ENCODE measurements around the gene DYSF.

Gene DYSF

GRCh38 chr2:71457123-71457915, 4.0 kb downstream of the DYSF start:
- no peak for DNase-seq

DNA sequence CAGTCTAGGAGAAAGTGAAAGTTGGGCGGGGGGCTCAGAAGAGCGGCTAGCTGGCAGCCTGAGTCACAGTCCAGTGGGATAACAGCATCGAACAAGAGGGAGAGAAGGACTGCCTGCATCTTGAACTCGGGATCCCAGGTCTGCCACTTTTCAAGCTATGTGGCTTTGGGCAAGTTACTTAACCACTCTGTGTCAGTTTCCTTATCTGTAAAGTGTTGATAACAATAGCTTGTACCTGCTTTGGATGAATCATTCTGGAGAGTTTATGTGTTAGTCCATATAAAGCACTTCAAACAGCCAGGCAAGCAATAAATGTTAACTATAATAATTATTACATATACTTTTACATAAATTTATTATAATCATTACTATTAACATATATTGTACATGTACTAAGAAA, 4.6 kb downstream of the DYSF start:
- no peak for DNase-seq

- no peak for DNase-seq
Measured at GRCh38 chr2:71458413-71459083, 5.2 kb downstream of the DYSF start.

DNA sequence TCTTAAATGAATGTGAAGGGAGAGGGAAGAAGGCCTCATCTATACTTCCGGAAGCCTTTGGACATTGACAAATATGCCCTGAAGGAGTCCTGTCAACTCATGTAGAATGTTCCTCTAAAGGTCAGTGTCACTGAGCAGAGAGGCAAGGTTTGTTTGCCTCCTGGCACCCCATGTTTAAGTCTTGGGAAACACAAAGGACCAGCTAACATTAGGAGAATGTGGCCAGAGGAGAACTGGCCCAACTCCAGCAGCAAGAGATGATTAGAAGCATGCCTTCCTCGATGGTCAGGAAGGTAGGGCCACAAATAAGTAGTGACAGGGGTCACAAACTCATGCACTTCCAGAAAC, 5.7 kb downstream of the DYSF start:
- no peak for DNase-seq

- no peak for DNase-seq
Measured at GRCh38 chr2:71460056-71460455, 6.7 kb downstream of the DYSF start.

DNA sequence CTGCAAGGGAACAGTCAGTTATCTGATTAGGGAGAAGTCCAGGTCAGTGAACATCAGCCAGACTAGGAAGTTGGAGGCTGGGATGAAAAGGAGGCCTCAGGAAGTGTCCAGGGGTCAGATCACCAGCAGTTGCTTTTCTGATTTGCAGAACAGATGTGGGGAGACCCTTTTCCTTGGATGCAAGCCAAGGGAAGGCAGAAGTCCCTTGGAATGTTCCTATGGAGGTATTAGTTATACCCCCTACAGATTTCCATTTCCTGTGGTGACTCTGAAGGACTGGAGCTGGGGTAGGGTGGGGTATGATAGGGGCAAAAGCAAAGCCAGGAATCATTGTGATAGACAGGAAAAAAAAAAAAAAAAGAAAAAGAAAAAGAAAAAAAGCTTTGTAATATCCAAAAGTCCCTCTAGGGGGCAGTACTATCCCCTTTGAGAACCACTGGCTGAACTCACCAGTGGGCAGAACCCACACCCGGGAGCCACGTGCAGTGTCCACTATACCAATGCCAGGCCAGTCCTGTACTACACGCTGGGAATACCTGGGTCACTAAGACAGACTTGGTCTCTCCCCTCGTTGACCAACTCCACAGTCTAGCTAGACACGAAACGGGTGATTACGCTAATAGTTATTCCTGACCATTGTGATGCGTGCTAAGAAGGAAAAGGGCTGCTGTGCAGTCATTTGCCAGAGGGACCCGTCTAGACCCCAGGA, 7.4 kb downstream of the DYSF start:
- DNase-seq: no peak

- DNase-seq: no peak
Measured at GRCh38 chr2:71461304-71461671, 7.9 kb downstream of the DYSF start.

- DNase-seq: no peak
Measured at GRCh38 chr2:71462056-71462605, 8.8 kb downstream of the DYSF start.

GRCh38 chr2:71462641-71463341, 9.4 kb downstream of the DYSF start:
- DNase-seq: no peak

DNA sequence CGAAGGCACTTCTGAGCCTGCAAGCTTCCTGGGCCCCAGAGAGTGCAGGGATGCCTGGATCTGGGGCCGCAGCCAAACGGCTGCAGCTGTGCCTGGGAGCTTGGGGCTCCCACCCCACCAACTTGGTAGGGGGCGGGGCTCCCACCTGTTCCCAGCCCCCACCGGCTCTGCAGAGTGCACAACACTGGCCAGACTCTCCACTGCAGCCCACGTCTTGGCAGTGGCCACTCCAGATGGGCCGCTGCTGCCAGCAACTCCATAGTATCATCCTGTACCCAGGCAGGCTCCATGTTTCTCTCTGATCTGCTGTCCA, 9.9 kb downstream of the DYSF start:
- no peak for DNase-seq

DNA sequence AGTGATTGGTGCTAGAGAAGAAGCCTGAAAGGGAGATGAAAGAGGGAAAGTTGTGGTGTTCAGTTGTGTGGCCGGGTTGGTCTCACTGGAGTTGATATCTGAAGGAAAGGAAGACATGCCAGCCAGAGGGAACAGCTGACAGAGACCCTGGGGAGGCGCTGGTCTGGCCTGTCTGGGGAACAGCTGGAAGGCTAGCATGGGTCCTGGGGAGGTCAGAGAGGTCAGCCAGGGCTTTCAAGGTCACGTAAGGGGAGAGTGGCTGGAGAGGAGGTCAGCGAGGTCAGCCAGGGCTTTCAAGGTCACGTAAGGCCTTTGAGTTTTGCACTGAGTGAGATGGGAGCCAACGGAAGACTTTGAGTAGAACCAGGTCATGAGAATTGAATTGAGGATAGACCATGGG, 11.0 kb downstream of the DYSF start:
- DNase-seq: no peak

DNA sequence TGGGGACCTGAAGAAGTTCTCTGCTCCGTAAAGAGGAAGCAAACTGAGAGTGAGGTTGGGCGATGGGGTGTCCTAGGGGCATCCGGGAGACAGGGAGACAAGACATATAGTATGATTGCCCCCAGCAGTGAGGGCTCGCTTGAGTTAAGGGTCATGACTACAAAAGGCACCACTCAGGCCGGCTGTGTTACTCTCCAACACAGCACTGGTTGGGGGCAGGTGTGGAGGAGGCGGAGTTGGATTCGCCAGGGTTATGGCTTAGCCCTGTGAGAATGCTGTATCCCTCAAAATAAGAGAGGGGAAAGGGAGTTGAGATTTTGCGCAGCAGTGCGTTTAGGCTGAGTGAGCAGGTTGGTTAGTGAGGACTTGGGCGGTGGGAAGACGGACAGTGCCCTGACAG, 12.0 kb downstream of the DYSF start:
- no peak for DNase-seq

DNA sequence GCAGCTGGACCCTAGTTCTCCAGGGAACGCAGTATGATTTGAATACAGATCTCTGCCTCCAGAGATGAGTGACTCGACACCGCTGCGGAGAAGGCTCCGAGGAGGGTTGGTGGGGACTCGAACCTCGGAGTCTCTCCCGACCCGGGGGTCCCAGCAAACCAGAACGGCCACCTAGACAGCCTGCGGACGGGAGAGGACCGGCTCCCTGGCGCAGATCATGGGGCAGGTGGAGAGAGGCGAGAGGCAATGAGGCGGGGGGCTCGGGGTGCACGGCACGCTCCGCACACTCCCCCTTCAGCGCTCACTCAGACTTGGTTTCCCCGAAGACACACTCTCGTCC, 12.6 kb downstream of the DYSF start:
- no peak for DNase-seq

DNA sequence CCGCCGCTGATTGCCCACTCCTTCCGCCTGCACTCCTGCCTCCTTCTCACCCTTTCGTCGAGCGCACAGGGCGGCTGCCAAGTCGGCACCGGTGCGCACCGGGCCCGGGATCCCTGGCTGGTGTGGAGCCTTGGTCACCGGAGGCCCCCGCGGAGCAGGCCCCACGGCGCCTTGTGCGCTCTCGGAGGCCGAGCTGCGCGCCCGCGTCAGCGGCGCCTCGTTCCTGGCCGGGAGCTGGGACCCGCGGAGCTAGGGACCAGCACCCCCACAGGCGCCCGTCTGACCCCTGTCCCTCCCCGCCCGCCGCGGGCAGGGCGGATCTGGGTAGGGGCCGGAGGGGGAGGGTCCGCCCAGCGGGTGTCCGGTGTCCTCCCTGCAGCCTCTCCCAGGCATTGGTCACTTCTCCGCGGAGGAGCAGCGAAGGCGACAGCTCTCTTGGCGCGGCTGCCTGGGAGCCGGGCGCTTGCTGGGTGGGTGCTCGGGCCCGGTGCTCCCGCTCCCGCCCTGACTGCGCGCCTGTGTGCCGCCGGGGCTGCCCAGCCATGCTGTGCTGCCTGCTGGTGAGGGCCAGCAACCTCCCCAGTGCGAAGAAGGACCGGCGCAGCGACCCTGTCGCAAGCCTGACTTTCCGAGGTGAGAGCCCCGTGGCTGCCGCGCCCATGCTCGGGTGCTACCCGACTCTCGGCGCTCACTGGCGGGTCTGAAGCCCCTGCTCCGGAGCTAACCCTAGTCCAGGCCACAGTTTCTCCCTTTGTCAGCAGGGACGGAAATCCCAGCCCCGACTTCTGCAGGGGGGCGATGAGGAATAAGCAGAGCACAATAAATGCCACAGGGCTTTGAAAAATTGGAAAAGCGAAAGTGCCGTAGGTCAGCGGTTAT, 13.2 kb downstream of the DYSF start:
- no peak for DNase-seq

GRCh38 chr2:71467180-71467815, 13.9 kb downstream of the DYSF start:
- no peak for DNase-seq

- no peak for DNase-seq
Measured at GRCh38 chr2:71468279-71469015, 15.1 kb downstream of the DYSF start.

- no peak for DNase-seq
Measured at GRCh38 chr2:71469403-71470398, 16.3 kb downstream of the DYSF start.

DNA sequence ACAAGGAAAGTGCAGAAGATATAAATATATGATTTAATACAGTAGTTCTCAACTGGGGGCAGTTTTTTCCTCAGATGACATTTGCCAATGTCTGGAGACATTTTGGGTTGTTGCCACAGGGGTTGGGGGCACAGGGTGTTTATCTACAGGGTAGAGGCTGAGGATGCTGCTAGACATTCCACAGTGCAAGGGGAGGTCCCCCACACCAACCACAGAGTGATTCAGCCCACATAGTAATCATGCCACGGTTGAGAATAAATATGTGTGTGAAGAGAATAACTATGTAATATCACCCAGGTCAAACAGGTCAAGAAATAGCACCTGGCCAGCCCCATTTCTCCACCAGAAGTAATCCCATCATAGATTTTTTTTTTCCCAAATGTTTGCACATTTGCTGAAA, 17.9 kb downstream of the DYSF start:
- DNase-seq: no peak

GRCh38 chr2:71472019-71472418, 18.7 kb downstream of the DYSF start:
- DNase-seq: no peak
